Activated CD8-positive, alpha-beta memory T cell treated with anti-CD3 and anti-CD28 coated beads for 48 hours (primary cell): ENCODE results near the gene SPR.
"Not testable (repeated sequence)": the region's sequence is repeated elsewhere in the genome, so short reads cannot be mapped to it uniquely, and the experiment has no call there.

ENCODE experiments used
- DNase-seq, 3 experiments: peaks; one replicate each; pipeline ENCODE4 v3.0.0-alpha.2; 2020; ENCODE audit warnings: low read depth in 2 of 3, low spot score in 2 of 3

Gene SPR

GRCh38 chr2:72888438-72889202 is 1.4 kb downstream of the SPR start:
- DNase-seq = no peak

GRCh38 chr2:72889991-72890390 is 2.8 kb downstream of the SPR start:
- no peak for DNase-seq

GRCh38 chr2:72891091-72891818 is 4.0 kb downstream of the SPR start:
- no peak for DNase-seq

- DNase-seq = no peak
Observed at GRCh38 chr2:72892506-72893173, 5.4 kb downstream of the SPR start.

- no peak for DNase-seq
Observed at GRCh38 chr2:72893594-72894319, 6.5 kb downstream of the SPR start.

- DNase-seq = no peak
Observed at GRCh38 chr2:72894514-72894913, 7.3 kb downstream of the SPR start.

- no peak for DNase-seq
Observed at GRCh38 chr2:72895154-72895553, 7.9 kb downstream of the SPR start.

GRCh38 chr2:72895759-72896281 is 8.6 kb downstream of the SPR start:
- no peak for DNase-seq

GRCh38 chr2:72896446-72896845 is 9.2 kb downstream of the SPR start:
- DNase-seq = no peak

GRCh38 chr2:72897785-72898584 is 10.8 kb downstream of the SPR start:
- no peak for DNase-seq

GRCh38 chr2:72898585-72898906 is 11.3 kb downstream of the SPR start:
- no peak for DNase-seq

GRCh38 chr2:72900191-72900825 is 13.1 kb downstream of the SPR start:
- no peak for DNase-seq

- no peak for DNase-seq
Observed at GRCh38 chr2:72901426-72901825, 14.2 kb downstream of the SPR start.

- DNase-seq = not testable (repeated sequence)
Observed at GRCh38 chr2:72907369-72907768, 20.2 kb downstream of the SPR start.

GRCh38 chr2:72908741-72909140 is 21.5 kb downstream of the SPR start:
- no peak for DNase-seq

GRCh38 chr2:72911256-72911655 is 24.0 kb downstream of the SPR start:
- DNase-seq = no peak

GRCh38 chr2:72913486-72914205 is 26.4 kb downstream of the SPR start:
- DNase-seq = no peak

GRCh38 chr2:72914206-72914559 is 27.0 kb downstream of the SPR start:
- no peak for DNase-seq

- no peak for DNase-seq
Observed at GRCh38 chr2:72914589-72915319, 27.5 kb downstream of the SPR start.
